DMS114 treated with DMSO at 0.1 percent for 48 hours (cell line): ENCODE results near the gene DLK1.

Source experiments
- DNase-seq: peaks from one replicate; lab custom pipeline; 2025; ENCODE audit not compliant: unreplicated experiment; lab: John Stamatoyannopoulos, UW

Gene DLK1

GRCh38 chr14:100776681-100777365 is 50.1 kb downstream of the DLK1 start:
- no peak for DNase-seq

- no peak for DNase-seq
These were observed 50.7 kb downstream of the DLK1 start for GRCh38 chr14:100777366-100777817.

- DNase-seq, result no peak
These were observed 51.3 kb downstream of the DLK1 start for GRCh38 chr14:100777818-100778525.

GRCh38 chr14:100778526-100778882 is 51.8 kb downstream of the DLK1 start:
- DNase-seq, result no peak

GRCh38 chr14:100778951-100779690 is 52.4 kb downstream of the DLK1 start:
- no peak for DNase-seq

GRCh38 chr14:100779691-100780080 is 53.0 kb downstream of the DLK1 start:
- no peak for DNase-seq

GRCh38 chr14:100780246-100780645 is 53.6 kb downstream of the DLK1 start:
- DNase-seq, result no peak

- no peak for DNase-seq
These were observed 54.1 kb downstream of the DLK1 start for GRCh38 chr14:100780646-100781355.

- DNase-seq, result no peak
These were observed 55.3 kb downstream of the DLK1 start for GRCh38 chr14:100781952-100782351.

GRCh38 chr14:100782516-100783320 is 56.0 kb downstream of the DLK1 start:
- no peak for DNase-seq

- no peak for DNase-seq
These were observed 57.1 kb downstream of the DLK1 start for GRCh38 chr14:100783630-100784370.

GRCh38 chr14:100784523-100785337 is 58.0 kb downstream of the DLK1 start:
- no peak for DNase-seq

GRCh38 chr14:100785338-100785615 is 58.6 kb downstream of the DLK1 start:
- DNase-seq, result no peak

- no peak for DNase-seq
These were observed 58.9 kb downstream of the DLK1 start for GRCh38 chr14:100785626-100786025.

- DNase-seq, result no peak
These were observed 59.4 kb downstream of the DLK1 start for GRCh38 chr14:100786131-100786530.

- DNase-seq, result no peak
These were observed 60.0 kb downstream of the DLK1 start for GRCh38 chr14:100786576-100787219.

GRCh38 chr14:100787659-100788058 is 61.0 kb downstream of the DLK1 start:
- no peak for DNase-seq
